HepG2 (cell line): ENCODE measurements around the gene SEPHS2. TPM values are rescaled to one million over a fixed set of nuclear protein-coding genes. Genes with fewer than 3 reads are reported as not detected.

Experiments
- ATF7 ChIP-seq, 2 experiments: fragments of 450-650 bp in 1 of 2; sonication (generic) in 1 of 2; formaldehyde crosslinking in 1 of 2; IDR thresholded peaks; 2 replicates each; pipeline versions ENCODE4 v1.4.0 to v1.6.1; 2016 to 2020; ENCODE audit warnings: antibody characterized with exemption in 1 of 2, mild to moderate bottlenecking in 1 of 2, missing genetic modification reagents in 1 of 2
- BRD4 ChIP-seq: sonication (generic); formaldehyde crosslinking; IDR thresholded peaks from 2 replicates; pipeline ENCODE4 v1.4.0; 2020; ENCODE audit warnings: missing genetic modification reagents
- CCAR2 ChIP-seq: fragments of 200-400 bp; formaldehyde crosslinking; optimal IDR thresholded peaks from 2 replicates; pipeline ENCODE3; 2018; ENCODE audit warnings: low read depth, mild to moderate bottlenecking, low read length, moderate library complexity
- ESRRA ChIP-seq: sonication (generic); formaldehyde crosslinking; IDR thresholded peaks from 2 replicates; pipeline ENCODE4 v1.5.1; 2020; ENCODE audit warnings: mild to moderate bottlenecking, low read depth, missing genetic modification reagents
- ETV5 ChIP-seq: IDR thresholded peaks from 2 replicates; pipeline ENCODE4 v1.6.1; 2018; ENCODE audit warnings: missing biosample characterization, missing genetic modification reagents, inconsistent platforms, borderline replicate concordance
- ETV6 ChIP-seq: sonication (generic); formaldehyde crosslinking; conservative IDR thresholded peaks from 2 replicates; pipeline ENCODE4 v1.4.0; 2020; ENCODE audit warnings: missing genetic modification reagents
- HDAC2 ChIP-seq: sonication (generic); formaldehyde crosslinking; IDR thresholded peaks from 2 replicates; pipeline ENCODE4 v1.4.0; 2020; ENCODE audit warnings: missing genetic modification reagents
- HNRNPLL ChIP-seq: fragments of 200-400 bp; formaldehyde crosslinking; IDR thresholded peaks from 2 replicates; pipeline ENCODE4 v1.6.1; 2017; ENCODE audit warnings: mild to moderate bottlenecking, low read depth, low read length; ENCODE audit not compliant: poor library complexity, severe bottlenecking
- JARID2 ChIP-seq: sonication (generic); formaldehyde crosslinking; IDR thresholded peaks from 2 replicates; pipeline ENCODE4 v1.8.1; 2023; ENCODE audit warnings: missing genetic modification reagents, inconsistent platforms; ENCODE audit not compliant: insufficient replicate concordance
- KDM5A ChIP-seq: fragments of 200-600 bp; sonication (generic); IDR thresholded peaks from 2 replicates; pipeline ENCODE4 v1.7.0; 2018; ENCODE audit warnings: antibody characterized with exemption, mild to moderate bottlenecking, low read length, borderline replicate concordance
- MIER2 ChIP-seq: IDR thresholded peaks from 2 replicates; pipeline ENCODE4 v1.6.1; 2016; ENCODE audit warnings: missing biosample characterization, missing genetic modification reagents
- MYNN ChIP-seq: sonication (generic); formaldehyde crosslinking; IDR thresholded peaks from 2 replicates; pipeline ENCODE4 v1.4.0; 2020; ENCODE audit warnings: mild to moderate bottlenecking, low read depth, missing genetic modification reagents
- PAF1 ChIP-seq: IDR thresholded peaks from 2 replicates; pipeline ENCODE4 v1.6.1; 2016; ENCODE audit warnings: missing genetic modification reagents, missing compliant biosample characterization
- PAX8 ChIP-seq: sonication (generic); formaldehyde crosslinking; IDR thresholded peaks from 2 replicates; pipeline ENCODE4 v1.8.0; 2022; ENCODE audit warnings: mild to moderate bottlenecking, missing genetic modification reagents, borderline replicate concordance
- PRPF4 ChIP-seq: fragments of 200-400 bp; formaldehyde crosslinking; IDR thresholded peaks from 2 replicates; pipeline ENCODE4 v1.6.1; 2016; ENCODE audit warnings: low read length, low read depth; ENCODE audit not compliant: poor library complexity, severe bottlenecking
- REXO4 ChIP-seq: sonication (generic); formaldehyde crosslinking; IDR thresholded peaks from 2 replicates; pipeline ENCODE4 v1.8.0; 2022; ENCODE audit warnings: missing genetic modification reagents, mild to moderate bottlenecking, borderline replicate concordance
- RFXAP ChIP-seq: sonication (generic); formaldehyde crosslinking; IDR thresholded peaks from 2 replicates; pipeline ENCODE4 v1.4.0; 2020; ENCODE audit warnings: missing genetic modification reagents, borderline replicate concordance
- SPEN ChIP-seq: sonication (generic); formaldehyde crosslinking; IDR thresholded peaks from 2 replicates; pipeline ENCODE4 v1.5.1; 2020; ENCODE audit warnings: low read depth, mild to moderate bottlenecking, missing genetic modification reagents
- SSRP1 ChIP-seq: IDR thresholded peaks from 2 replicates; pipeline ENCODE4 v1.6.1; 2016; ENCODE audit warnings: control low read depth
- ZBTB8A ChIP-seq: sonication (generic); formaldehyde crosslinking; IDR thresholded peaks from 2 replicates; pipeline ENCODE4 v1.4.0; 2020; ENCODE audit warnings: mild to moderate bottlenecking, low read depth, missing genetic modification reagents, borderline replicate concordance
- ZKSCAN8 ChIP-seq: IDR thresholded peaks from 2 replicates; pipeline ENCODE4 v1.6.1; 2016; ENCODE audit warnings: borderline replicate concordance, missing genetic modification reagents, missing compliant biosample characterization
- ZNF124 ChIP-seq: sonication (generic); formaldehyde crosslinking; IDR thresholded peaks from 2 replicates; pipeline ENCODE4 v1.4.0; 2020; ENCODE audit warnings: missing genetic modification reagents
- ZNF292 ChIP-seq: sonication (generic); formaldehyde crosslinking; IDR thresholded peaks from 2 replicates; pipeline ENCODE4 v1.8.1; 2022; ENCODE audit warnings: mild to moderate bottlenecking, low read depth, missing genetic modification reagents, borderline replicate concordance
- ZNF333 ChIP-seq: sonication (generic); formaldehyde crosslinking; IDR thresholded peaks from 2 replicates; pipeline ENCODE4 v1.4.0; 2020; ENCODE audit warnings: mild to moderate bottlenecking, missing genetic modification reagents, borderline replicate concordance
- ZNF614 ChIP-seq: IDR thresholded peaks from 2 replicates; pipeline ENCODE4 v1.6.1; 2018; ENCODE audit warnings: missing biosample characterization, missing genetic modification reagents, inconsistent platforms, borderline replicate concordance
- ZNF629 ChIP-seq: sonication (generic); formaldehyde crosslinking; conservative IDR thresholded peaks from 2 replicates; pipeline ENCODE4 v1.5.0; 2020; ENCODE audit warnings: missing genetic modification reagents
- polyA plus RNA-seq, 8 experiments: library from polyadenylated mRNA; depleted of rRNA in 3 of 8; stranded (reverse) in 7 of 8; unstranded in 1 of 8; fragments of >200 nt; fragmentation: Illumina TruSeq in 4 of 8; extraction: Trizol in 4 of 8; gene quantifications; 2 replicates each; pipeline versions ENCODE4 v1.2.1 to v1.2.3, GENCODE V29; 2011 to 2016; ENCODE audit warnings: low read depth in 4 of 8, missing spikeins in 1 of 8, mixed read lengths in 1 of 8; ENCODE audit not compliant: insufficient read depth in 1 of 8
- total RNA-seq, 5 experiments: library from RNA; depleted of rRNA; stranded (reverse); fragments of >200 nt; fragmentation: Illumina TruSeq; extraction: Trizol; gene quantifications; 2 replicates each; pipeline ENCODE4 v1.2.3, GENCODE V29; 2016; ENCODE audit warnings: low read depth in 1 of 5
- TF ChIP-seq, protein P1 (sequence below): sonication (generic); formaldehyde crosslinking; IDR thresholded peaks from 2 replicates; pipeline ENCODE4 v1.4.0; 2020; ENCODE audit warnings: mild to moderate bottlenecking, missing genetic modification reagents
- TF ChIP-seq, protein P2 (sequence below): sonication (generic); formaldehyde crosslinking; IDR thresholded peaks from 2 replicates; pipeline ENCODE4 v1.8.0; 2022; ENCODE audit warnings: missing genetic modification reagents, mild to moderate bottlenecking, inconsistent platforms, borderline replicate concordance

Gene SEPHS2
- total and polyA plus RNA-seq, 2 of the 13 experiments (the other 11 are each of a cell fraction or from before 2014, with no cell fraction given): 20.7 to 127 TPM

DNA sequence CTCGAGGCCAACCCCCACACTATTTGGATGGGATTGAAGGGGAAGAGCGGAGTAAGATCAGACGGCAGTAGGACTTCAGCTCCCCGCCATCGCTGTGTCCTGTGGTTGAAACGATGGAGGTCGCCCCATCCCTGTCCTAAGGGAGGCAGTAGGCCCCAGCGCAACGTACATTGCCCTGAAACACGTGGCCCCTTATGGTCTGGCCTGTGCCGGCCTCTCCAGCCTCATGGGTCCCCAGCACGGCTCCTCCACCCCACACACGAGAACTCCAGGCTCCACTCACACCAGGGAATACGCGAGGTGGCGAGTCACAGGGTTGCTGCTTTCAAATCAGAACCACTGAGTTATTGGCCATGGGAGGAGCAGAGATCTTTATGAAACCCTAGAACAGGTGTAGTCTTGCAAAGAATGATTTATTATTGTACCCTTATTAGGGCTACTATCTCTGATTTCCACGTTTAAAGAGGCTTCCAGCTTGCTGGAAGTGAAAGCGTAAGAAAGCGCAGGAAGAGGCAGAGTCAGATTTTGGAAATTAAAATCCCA lies 15.2 kb downstream of the SEPHS2 start (continued):
- TF ChIP-seq SPEN (CRISPR knock-in tag): peak; percentile 74
- no peak for TF ChIP-seq ZBTB8A (CRISPR knock-in tag)
- no peak for TF ChIP-seq MYNN
- TF ChIP-seq ZNF614: no peak; the same call in 1 of the 2 replicates
- TF ChIP-seq BRD4 (CRISPR knock-in tag): peak; percentile 94; the same call in 1 of the 2 replicates
- TF ChIP-seq PAF1 (CRISPR knock-in tag): no peak
- no peak; the same call in 1 of the 2 replicates for TF ChIP-seq ZNF629
- peak; percentile 52 for TF ChIP-seq JARID2 (CRISPR knock-in tag)
- 0 out of 2 replicates have a peak, but pooled peaks have one; percentile 18 for TF ChIP-seq SSRP1 (CRISPR knock-in tag)
- TF ChIP-seq PAX8 (CRISPR knock-in tag): 0 out of 2 replicates have a peak, but pooled peaks have one; percentile 11
- no peak for TF ChIP-seq ZNF292 (CRISPR knock-in tag)
- no peak for TF ChIP-seq KDM5A
- TF ChIP-seq ETV6: no peak
- TF ChIP-seq, protein P1, sequence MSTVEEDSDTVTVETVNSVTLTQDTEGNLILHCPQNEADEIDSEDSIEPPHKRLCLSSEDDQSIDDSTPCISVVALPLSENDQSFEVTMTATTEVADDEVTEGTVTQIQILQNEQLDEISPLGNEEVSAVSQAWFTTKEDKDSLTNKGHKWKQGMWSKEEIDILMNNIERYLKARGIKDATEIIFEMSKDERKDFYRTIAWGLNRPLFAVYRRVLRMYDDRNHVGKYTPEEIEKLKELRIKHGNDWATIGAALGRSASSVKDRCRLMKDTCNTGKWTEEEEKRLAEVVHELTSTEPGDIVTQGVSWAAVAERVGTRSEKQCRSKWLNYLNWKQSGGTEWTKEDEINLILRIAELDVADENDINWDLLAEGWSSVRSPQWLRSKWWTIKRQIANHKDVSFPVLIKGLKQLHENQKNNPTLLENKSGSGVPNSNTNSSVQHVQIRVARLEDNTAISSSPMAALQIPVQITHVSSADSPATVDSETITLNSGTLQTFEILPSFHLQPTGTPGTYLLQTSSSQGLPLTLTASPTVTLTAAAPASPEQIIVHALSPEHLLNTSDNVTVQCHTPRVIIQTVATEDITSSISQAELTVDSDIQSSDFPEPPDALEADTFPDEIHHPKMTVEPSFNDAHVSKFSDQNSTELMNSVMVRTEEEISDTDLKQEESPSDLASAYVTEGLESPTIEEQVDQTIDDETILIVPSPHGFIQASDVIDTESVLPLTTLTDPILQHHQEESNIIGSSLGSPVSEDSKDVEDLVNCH: no peak
- peak; percentile 16; the same call in 1 of the 2 replicates for TF ChIP-seq ETV5 (CRISPR knock-in tag)
- no peak for TF ChIP-seq HNRNPLL
- no peak for TF ChIP-seq PRPF4
- TF ChIP-seq REXO4 (CRISPR knock-in tag): peak; percentile 76; the same call in 1 of the 2 replicates
- peak; percentile 64; the same call in 1 of the 2 replicates for TF ChIP-seq ZNF124 (CRISPR knock-in tag)
- TF ChIP-seq ESRRA (CRISPR knock-in tag): peak; percentile 2; the same call in 1 of the 2 replicates
- no peak; the same call in 1 of the 2 replicates for TF ChIP-seq ZKSCAN8 (CRISPR knock-in tag)
- no peak for TF ChIP-seq RFXAP (CRISPR knock-in tag)
- 0 out of 2 replicates have a peak, but pooled peaks have one; percentile 49 for TF ChIP-seq MIER2 (CRISPR knock-in tag)
- TF ChIP-seq HDAC2 (CRISPR knock-in tag): peak; percentile 45; the same call in 1 of the 2 replicates
- TF ChIP-seq, protein P2, sequence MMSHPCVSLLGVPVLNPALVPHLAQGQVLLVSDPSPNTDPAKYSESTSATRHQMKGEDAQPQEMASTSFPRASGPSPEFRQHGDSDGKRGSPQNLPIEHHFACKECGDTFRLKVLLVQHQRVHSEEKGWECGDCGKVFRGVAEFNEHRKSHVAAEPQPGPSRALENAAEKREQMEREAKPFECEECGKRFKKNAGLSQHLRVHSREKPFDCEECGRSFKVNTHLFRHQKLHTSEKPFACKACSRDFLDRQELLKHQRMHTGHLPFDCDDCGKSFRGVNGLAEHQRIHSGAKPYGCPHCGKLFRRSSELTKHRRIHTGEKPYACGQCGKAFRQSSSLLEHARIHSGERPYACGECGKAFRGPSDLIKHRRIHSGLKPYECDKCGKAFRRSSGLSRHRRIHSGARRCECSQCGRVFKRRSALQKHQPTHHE: peak; percentile 8; the same call in 1 of the 2 replicates
- TF ChIP-seq CCAR2: no peak
- TF ChIP-seq ATF7 (IDR thresholded peaks at IDR 0.05): no peak
- no peak for TF ChIP-seq ATF7 (CRISPR knock-in tag; IDR thresholded peaks at IDR 0.05)
- no peak for TF ChIP-seq ZNF333
